ENCODE measurements around the gene ING3.

ING3 gene

DNA sequence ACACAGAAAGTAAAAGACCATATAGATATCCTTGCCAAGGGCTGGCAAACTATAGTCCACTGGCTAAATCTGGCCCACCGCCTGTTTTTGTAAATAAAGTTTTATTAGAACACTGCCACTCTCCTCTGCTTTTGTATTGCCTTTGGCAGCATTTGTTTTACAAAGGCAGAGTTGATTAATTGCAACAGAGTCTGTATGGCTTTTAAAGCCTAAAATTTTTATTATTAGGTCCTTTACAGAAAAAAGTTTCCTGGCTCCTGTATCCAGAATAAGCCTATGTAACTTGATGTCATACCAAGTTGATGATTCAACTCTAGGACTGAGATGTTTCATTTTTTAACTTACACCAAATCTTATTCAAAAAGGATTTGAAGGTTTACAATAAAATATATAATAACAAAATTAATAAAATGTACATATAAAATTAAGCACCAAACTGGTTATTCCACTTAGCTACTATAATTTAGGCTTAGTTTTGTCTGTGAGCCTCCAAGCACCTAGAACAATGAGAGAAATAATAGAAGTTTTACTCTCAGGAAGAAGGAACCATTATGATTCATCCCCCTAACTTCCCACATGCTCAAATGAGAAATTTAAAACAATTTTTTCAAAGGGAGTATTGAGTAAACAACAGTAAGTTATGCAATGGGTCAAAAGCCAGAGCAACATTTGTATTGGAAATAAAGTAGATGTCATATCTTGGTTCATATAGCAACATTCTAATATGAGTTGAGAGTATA, 69.8 kb downstream of the ING3 start:
- Histone ChIP-seq H3K36me3 (ENCODE audit: control insufficient read depth, low read length) (no peaks in the 10 kb centered on the region), H3K27ac (ENCODE audit: low read depth, low read length) (no peak overlapping the region), H3K27me3 (ENCODE audit: control insufficient read depth, low read length) (peaks cover 8% of the 10 kb centered on the region; the same call in 1 of the 2 replicates), H3K4me2 (ENCODE audit: low read length) (no peak overlapping the region), H3K4me1 (ENCODE audit: control insufficient read depth, low read length) (no peaks in the 10 kb centered on the region), H4K20me1 (ENCODE audit: control insufficient read depth, insufficient read depth, low read depth, low read length) (no peaks in the 10 kb centered on the region), H3F3A (ENCODE audit: control insufficient read depth, insufficient read depth) (no peaks in the 10 kb centered on the region), H3K9me3 (ENCODE audit: control insufficient read depth, insufficient read depth, low read length) (no peaks in the 10 kb centered on the region), H3K79me2 (ENCODE audit: control insufficient read depth, low read length) (no peaks in the 10 kb centered on the region), H3K4me3 (ENCODE audit: low read length) (no peak overlapping the region), H3K9me2 (replicated peaks; ENCODE audit: control insufficient read depth, low read length) (no peaks in the 10 kb centered on the region)
- TF ChIP-seq EZH2phosphoT487 (IDR thresholded peaks at IDR 0.05; ENCODE audit: borderline replicate concordance, low read length): no peak
- TF ChIP-seq, protein P1, sequence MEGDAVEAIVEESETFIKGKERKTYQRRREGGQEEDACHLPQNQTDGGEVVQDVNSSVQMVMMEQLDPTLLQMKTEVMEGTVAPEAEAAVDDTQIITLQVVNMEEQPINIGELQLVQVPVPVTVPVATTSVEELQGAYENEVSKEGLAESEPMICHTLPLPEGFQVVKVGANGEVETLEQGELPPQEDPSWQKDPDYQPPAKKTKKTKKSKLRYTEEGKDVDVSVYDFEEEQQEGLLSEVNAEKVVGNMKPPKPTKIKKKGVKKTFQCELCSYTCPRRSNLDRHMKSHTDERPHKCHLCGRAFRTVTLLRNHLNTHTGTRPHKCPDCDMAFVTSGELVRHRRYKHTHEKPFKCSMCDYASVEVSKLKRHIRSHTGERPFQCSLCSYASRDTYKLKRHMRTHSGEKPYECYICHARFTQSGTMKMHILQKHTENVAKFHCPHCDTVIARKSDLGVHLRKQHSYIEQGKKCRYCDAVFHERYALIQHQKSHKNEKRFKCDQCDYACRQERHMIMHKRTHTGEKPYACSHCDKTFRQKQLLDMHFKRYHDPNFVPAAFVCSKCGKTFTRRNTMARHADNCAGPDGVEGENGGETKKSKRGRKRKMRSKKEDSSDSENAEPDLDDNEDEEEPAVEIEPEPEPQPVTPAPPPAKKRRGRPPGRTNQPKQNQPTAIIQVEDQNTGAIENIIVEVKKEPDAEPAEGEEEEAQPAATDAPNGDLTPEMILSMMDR (IDR thresholded peaks at IDR 0.05; ENCODE audit: low read depth, low read length, poor library complexity, severe bottlenecking): no peak

DNA sequence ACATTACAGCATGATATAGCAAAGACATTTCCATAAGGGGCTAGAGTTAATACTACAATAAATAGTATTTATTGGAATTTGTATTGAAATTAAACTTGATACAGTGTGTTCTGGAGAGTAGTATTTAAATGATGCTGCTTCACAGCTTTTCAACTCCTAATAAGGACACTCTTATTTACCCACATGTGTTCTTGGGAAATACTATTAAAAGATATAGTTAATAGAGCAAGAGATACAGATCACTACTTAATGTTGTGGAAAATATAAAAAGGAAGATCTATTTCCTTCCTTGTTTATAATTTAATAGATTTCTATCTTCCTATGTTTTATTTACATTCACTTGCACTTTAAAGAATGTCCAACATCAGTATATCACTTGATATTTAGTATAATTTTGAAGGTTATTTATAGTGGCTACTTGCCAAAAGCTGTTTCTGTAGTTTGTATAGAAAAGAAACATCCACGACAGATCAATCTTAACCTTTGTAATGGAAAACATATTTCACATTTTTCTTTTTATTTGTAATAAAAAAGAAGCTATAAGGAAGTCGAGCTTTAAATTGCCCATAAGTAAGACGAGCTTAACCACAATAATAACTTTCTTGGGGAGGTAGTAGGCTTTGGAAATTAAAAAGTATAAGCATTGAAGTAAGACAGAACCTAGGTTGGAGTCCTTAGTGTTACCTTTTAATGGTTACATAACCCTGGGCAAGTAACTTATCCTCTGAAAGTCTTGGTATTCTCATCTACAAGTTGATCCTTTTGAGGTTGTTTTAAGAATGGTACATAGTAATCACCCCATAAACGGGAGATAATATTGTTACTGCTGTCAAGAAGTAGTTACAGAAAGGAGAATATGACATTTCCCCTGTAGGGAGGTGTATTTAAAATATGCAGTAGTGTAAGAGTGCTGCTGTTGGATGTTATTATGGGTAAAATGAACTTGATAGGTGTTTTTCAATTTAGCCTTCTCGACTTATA, 70.7 kb downstream of the ING3 start:
- no peak overlapping the region for H3K27ac ChIP-seq (ENCODE audit: low read depth, low read length)
- no peaks in the 10 kb centered on the region for H3K4me1 ChIP-seq (ENCODE audit: control insufficient read depth, low read length)
- no peaks in the 10 kb centered on the region for H3K79me2 ChIP-seq (ENCODE audit: control insufficient read depth, low read length)
- H3K9me2 ChIP-seq (replicated peaks; ENCODE audit: control insufficient read depth, low read length): no peaks in the 10 kb centered on the region
- no peaks in the 10 kb centered on the region for H3K9me3 ChIP-seq (ENCODE audit: control insufficient read depth, insufficient read depth, low read length)
- no peaks in the 10 kb centered on the region for H3F3A ChIP-seq (ENCODE audit: control insufficient read depth, insufficient read depth)
- H3K4me3 ChIP-seq (ENCODE audit: low read length): no peak overlapping the region
- H3K36me3 ChIP-seq (ENCODE audit: control insufficient read depth, low read length): no peaks in the 10 kb centered on the region
- H3K27me3 ChIP-seq (ENCODE audit: control insufficient read depth, low read length): peaks cover 8% of the 10 kb centered on the region; the same call in 1 of the 2 replicates
- TF ChIP-seq, protein P1 (IDR thresholded peaks at IDR 0.05; ENCODE audit: low read depth, low read length, poor library complexity, severe bottlenecking): no peak
- no peak for TF ChIP-seq EZH2phosphoT487 (IDR thresholded peaks at IDR 0.05; ENCODE audit: borderline replicate concordance, low read length)
- H4K20me1 ChIP-seq (ENCODE audit: control insufficient read depth, insufficient read depth, low read depth, low read length): no peaks in the 10 kb centered on the region
- H3K4me2 ChIP-seq (ENCODE audit: low read length): no peak overlapping the region

DNA sequence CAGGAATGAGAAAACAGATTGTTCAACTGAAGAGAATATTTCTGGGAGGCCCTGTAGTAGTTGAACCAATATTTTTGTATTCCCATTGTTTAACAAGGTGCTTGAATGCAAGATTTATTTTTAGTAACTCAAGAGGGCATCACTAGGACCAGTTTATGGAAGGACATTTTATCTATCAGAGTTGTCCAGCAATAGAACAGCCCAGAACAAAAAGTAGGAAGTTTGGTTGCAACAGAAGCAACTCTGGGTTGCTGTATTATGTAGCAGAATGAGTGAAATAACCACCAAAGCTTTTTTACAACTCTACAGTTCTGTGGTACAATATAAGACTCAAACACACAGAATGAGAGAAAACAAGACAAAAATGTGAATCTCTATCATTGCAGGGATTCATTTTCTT, 72.6 kb downstream of the ING3 start:
- Histone ChIP-seq H3K79me2 (ENCODE audit: control insufficient read depth, low read length) (no peaks in the 10 kb centered on the region), H3K4me2 (ENCODE audit: low read length) (no peak overlapping the region), H3K9me3 (ENCODE audit: control insufficient read depth, insufficient read depth, low read length) (no peaks in the 10 kb centered on the region), H3K4me1 (ENCODE audit: control insufficient read depth, low read length) (no peaks in the 10 kb centered on the region), H3K4me3 (ENCODE audit: low read length) (no peak overlapping the region), H3K27me3 (ENCODE audit: control insufficient read depth, low read length) (peaks cover 8% of the 10 kb centered on the region; the same call in 1 of the 2 replicates), H3K36me3 (ENCODE audit: control insufficient read depth, low read length) (no peaks in the 10 kb centered on the region), H3F3A (ENCODE audit: control insufficient read depth, insufficient read depth) (no peaks in the 10 kb centered on the region), H4K20me1 (ENCODE audit: control insufficient read depth, insufficient read depth, low read depth, low read length) (no peaks in the 10 kb centered on the region), H3K9me2 (replicated peaks; ENCODE audit: control insufficient read depth, low read length) (no peaks in the 10 kb centered on the region), H3K27ac (ENCODE audit: low read depth, low read length) (no peak overlapping the region)
- TF ChIP-seq EZH2phosphoT487 (IDR thresholded peaks at IDR 0.05; ENCODE audit: borderline replicate concordance, low read length): no peak
- TF ChIP-seq, protein P1 (IDR thresholded peaks at IDR 0.05; ENCODE audit: low read depth, low read length, poor library complexity, severe bottlenecking): no peak
